Endodermal cell (in vitro differentiated cells): ENCODE results near the gene KCTD11. TPM values are rescaled to one million over a fixed set of nuclear protein-coding genes. Genes with fewer than 3 reads are reported as not detected.
"Not testable (repeated sequence)": the region's sequence is repeated elsewhere in the genome, so short reads cannot be mapped to it uniquely, and the experiment has no call there.

ENCODE experiments used
- DNase-seq: peaks from one replicate; pipeline ENCODE4 v3.0.0-alpha.2; 2017
- H3K27ac ChIP-seq: 2 replicates; pipeline ENCODE4 v1.5.1; 2013; ENCODE audit warnings: mild to moderate bottlenecking, low read depth, low read length, moderate library complexity
- H3K27me3 ChIP-seq: 2 replicates; pipeline ENCODE4 v1.6.1; 2013; ENCODE audit warnings: mild to moderate bottlenecking, low read length, moderate library complexity; ENCODE audit not compliant: insufficient read depth, control insufficient read depth, poor library complexity, severe bottlenecking
- H3K36me3 ChIP-seq: 2 replicates; pipeline ENCODE4 v1.7.0; 2013; ENCODE audit warnings: mild to moderate bottlenecking, low read length, moderate library complexity; ENCODE audit not compliant: control insufficient read depth, insufficient read depth
- H3K4me1 ChIP-seq: one replicate; pipeline ENCODE4 v1.7.0; 2013; ENCODE audit warnings: low read length; ENCODE audit not compliant: control insufficient read depth, insufficient read depth
- H3K4me3 ChIP-seq: 2 replicates; pipeline ENCODE4 v1.5.1; 2013; ENCODE audit warnings: mild to moderate bottlenecking, low read length, moderate library complexity
- H3K9ac ChIP-seq: 2 replicates; pipeline ENCODE4 v1.6.1; 2013; ENCODE audit warnings: mild to moderate bottlenecking, low read length, moderate library complexity; ENCODE audit not compliant: poor library complexity, severe bottlenecking; ENCODE audit errors: extremely low read depth
- H3K9me3 ChIP-seq: 2 replicates; pipeline ENCODE4 v1.6.1; 2013; ENCODE audit warnings: mild to moderate bottlenecking, low read length, moderate library complexity; ENCODE audit not compliant: control insufficient read depth
- H3K27ac Mint-ChIP-seq: 2 replicates; pipeline ENCODE4 v1.8.0; 2020; ENCODE audit warnings: mixed read lengths
- H3K27me3 Mint-ChIP-seq: 2 replicates; pipeline ENCODE4 v1.8.0; 2021; ENCODE audit warnings: mild to moderate bottlenecking, mixed read lengths; ENCODE audit not compliant: insufficient read depth
- H3K36me3 Mint-ChIP-seq: 2 replicates; pipeline ENCODE4 v1.8.0; 2020; ENCODE audit warnings: low read depth, mixed read lengths
- H3K4me1 Mint-ChIP-seq: 2 replicates; pipeline ENCODE4 v1.8.0; 2020; ENCODE audit warnings: mixed read lengths
- H3K4me3 Mint-ChIP-seq: 2 replicates; pipeline ENCODE4 v1.8.0; 2020; ENCODE audit warnings: mild to moderate bottlenecking, moderate library complexity, mixed read lengths
- H3K9me3 Mint-ChIP-seq: 2 replicates; pipeline ENCODE4 v1.8.0; 2020; ENCODE audit warnings: mild to moderate bottlenecking, mixed read lengths
- CTCF ChIP-seq: fragments of 200-600 bp; sonication (generic); conservative IDR thresholded peaks from 2 replicates; pipeline ENCODE4 v1.5.0; 2021; ENCODE audit warnings: antibody characterized with exemption, mild to moderate bottlenecking
- WGBS, 2 experiments: methylation state at CpG; one replicate each; pipeline versions ENCODE4 v1.1.5 to v1.1.7; 2013; ENCODE audit warnings: missing lambda C conversion rate in 2 of 2, mixed read lengths in 1 of 2; ENCODE audit not compliant: insufficient coverage in 1 of 2, insufficient read length in 1 of 2; 5-methylcytosine and 5-hydroxymethylcytosine counted together
- total RNA-seq, 2 donors: library from RNA; stranded (reverse); fragmentation: NEBNext Ultra II Directional in 1 of 2; extraction: Animal tissue kit (Norgen Biotek cat#: 25700) in 1 of 2; gene quantifications; 2 replicates in 1 of 2; 3 replicates in 1 of 2; pipeline ENCODE4 v1.2.1, GENCODE V29; 2021

The KCTD11 gene
- total RNA-seq, 2 donors from 2014 or later = 7.1 to 8.4 TPM

GRCh38 chr17:7332111-7332510 lies 19.9 kb upstream of the KCTD11 start:
- Histone ChIP-seq H3K27ac (no peak overlapping the region), H3K9me3 (no peaks in the 10 kb centered on the region), H3K27me3 (no peaks in the 10 kb centered on the region), H3K4me1 (no peaks in the 10 kb centered on the region), H3K4me3 (no peak overlapping the region), H3K36me3 (no peaks in the 10 kb centered on the region), H3K9ac (no peak overlapping the region)
- WGBS, 2 experiments = 68 to 76% methylated on average over 4 to 7 of the region's 7 CpGs
- TF ChIP-seq CTCF = no peak
- Mint-ChIP-seq H3K27ac (no peak overlapping the region), H3K36me3 (no peaks in the 10 kb centered on the region), H3K4me3 (no peak overlapping the region), H3K9me3 (no peaks in the 10 kb centered on the region), H3K27me3 (no peaks in the 10 kb centered on the region), H3K4me1 (peaks cover 17% of the 10 kb centered on the region)
- no peak for DNase-seq

- not testable (repeated sequence) for H3K9me3 ChIP-seq, DNase-seq, H3K36me3 ChIP-seq, H3K27me3 ChIP-seq, H3K36me3 Mint-ChIP-seq, H3K4me3 Mint-ChIP-seq, H3K9ac ChIP-seq, H3K27ac Mint-ChIP-seq, H3K4me3 ChIP-seq, H3K4me1 ChIP-seq, H3K27ac ChIP-seq, H3K27me3 Mint-ChIP-seq, H3K9me3 Mint-ChIP-seq
- peaks cover 20% of the 10 kb centered on the region for H3K4me1 Mint-ChIP-seq
- WGBS, 2 experiments = 86 to 89% methylated on average over 6 to 13 of the region's 14 CpGs
Measured at GRCh38 chr17:7332600-7333069, 19.3 kb upstream of the KCTD11 start.

- Histone ChIP-seq H3K4me1 (no peaks in the 10 kb centered on the region), H3K36me3 (no peaks in the 10 kb centered on the region), H3K27ac (no peak overlapping the region), H3K9me3 (no peaks in the 10 kb centered on the region), H3K9ac (no peak overlapping the region), H3K4me3 (no peak overlapping the region), H3K27me3 (no peaks in the 10 kb centered on the region)
- no peaks in the 10 kb centered on the region for H3K9me3 Mint-ChIP-seq
- H3K4me3 Mint-ChIP-seq = no peak overlapping the region
- no peak for TF ChIP-seq CTCF
- DNase-seq = no peak
- H3K36me3 Mint-ChIP-seq = no peaks in the 10 kb centered on the region
- peaks cover 10% of the 10 kb centered on the region for H3K4me1 Mint-ChIP-seq
- H3K27me3 Mint-ChIP-seq = no peaks in the 10 kb centered on the region
- no peak overlapping the region for H3K27ac Mint-ChIP-seq
- 86 to 95% methylated on average over 2 to 3 of the region's 3 CpGs for WGBS, 2 experiments
Measured at GRCh38 chr17:7334938-7335538, 16.9 kb upstream of the KCTD11 start.

- not testable (repeated sequence) for H3K27me3 Mint-ChIP-seq, H3K36me3 ChIP-seq, DNase-seq, H3K9me3 Mint-ChIP-seq, H3K9ac ChIP-seq, H3K4me1 ChIP-seq, H3K27me3 ChIP-seq, H3K27ac ChIP-seq, H3K27ac Mint-ChIP-seq, H3K36me3 Mint-ChIP-seq, H3K4me3 ChIP-seq, H3K9me3 ChIP-seq, H3K4me3 Mint-ChIP-seq
- H3K4me1 Mint-ChIP-seq = peaks cover 10% of the 10 kb centered on the region
- 89 to 98% methylated on average over 10 to 13 of the region's 13 CpGs for WGBS, 2 experiments
Measured at GRCh38 chr17:7335765-7336164, 16.2 kb upstream of the KCTD11 start.
